Lung (tissue), 12 donors: Measurements from ENCODE around the gene POU2F2. TPM values are rescaled to one million over a fixed set of nuclear protein-coding genes. Genes with fewer than 3 reads are reported as not detected.
A peak's percentile ranks its signal among the peaks of the same experiment; 100 is the strongest.
"Not testable (repeated sequence)": the region's sequence is repeated elsewhere in the genome, so short reads cannot be mapped to it uniquely, and the experiment has no call there.

ENCODE experiments used
- ATAC-seq: fragments of 200-7000 bp; cut with Tn5 transposase; one replicate; pipeline ENCODE4 v1.9.1; 2020; ENCODE audit warnings: moderate number of reproducible peaks; ENCODE audit not compliant: insufficient read depth, low FRiP score
- DNase-seq, 3 donors: peaks; one replicate each; pipeline ENCODE4 v3.0.0-alpha.2; 2013 to 2017
- H3K27ac ChIP-seq, 2 donors: one replicate each; pipeline ENCODE4 v1.5.1; 2013; ENCODE audit warnings: mild to moderate bottlenecking in 2 of 2, moderate library complexity in 2 of 2, control low read depth in 1 of 2, inconsistent platforms in 1 of 2, low read depth in 1 of 2, low read length in 1 of 2
- H3K27me3 ChIP-seq, 3 donors: one replicate each; pipeline ENCODE4 v1.5.1; 2013; ENCODE audit warnings: low read length in 2 of 3; ENCODE audit not compliant: control insufficient read depth in 3 of 3, insufficient read depth in 3 of 3
- H3K36me3 ChIP-seq, 4 donors: one replicate each; pipeline ENCODE4 v1.5.1; 2013; ENCODE audit warnings: low read length in 4 of 4, mild to moderate bottlenecking in 1 of 4, moderate library complexity in 1 of 4; ENCODE audit not compliant: control insufficient read depth in 4 of 4, insufficient read depth in 4 of 4
- H3K4me1 ChIP-seq, 5 donors: one replicate each; pipeline ENCODE4 v1.5.1; 2013; ENCODE audit warnings: low read length in 5 of 5, mild to moderate bottlenecking in 2 of 5, moderate library complexity in 1 of 5; ENCODE audit not compliant: control insufficient read depth in 5 of 5, insufficient read depth in 5 of 5
- H3K4me3 ChIP-seq: one replicate; pipeline ENCODE4 v1.5.1; 2013; ENCODE audit warnings: mild to moderate bottlenecking, control low read depth, moderate library complexity
- H3K9ac ChIP-seq, 2 donors: one replicate each; pipeline ENCODE4 v1.5.1; 2013; ENCODE audit warnings: low read length in 2 of 2, control low read depth in 1 of 2; ENCODE audit not compliant: insufficient read depth in 1 of 2
- H3K9me3 ChIP-seq, 4 donors: one replicate each; pipeline ENCODE4 v1.5.1; 2013; ENCODE audit warnings: low read length in 3 of 4, mild to moderate bottlenecking in 1 of 4, moderate library complexity in 1 of 4; ENCODE audit not compliant: control insufficient read depth in 4 of 4, insufficient read depth in 3 of 4
- CTCF ChIP-seq: IDR thresholded peaks from 2 replicates; pipeline ENCODE4 v1.5.1; 2012; ENCODE audit warnings: mild to moderate bottlenecking; ENCODE audit errors: control extremely low read depth, extremely low read depth
- WGBS, 2 donors: extraction: QIAGEN DNeasy Blood & Tissue Kit; methylation state at CpG; one replicate each; pipeline ENCODE4 v1.1.7; 2013; 5-methylcytosine and 5-hydroxymethylcytosine counted together
- polyA plus RNA-seq, 2 donors: library from polyadenylated mRNA; stranded (reverse); fragments of 200-250 nt; gene quantifications; one replicate each; pipeline ENCODE4 v1.2.1, GENCODE V29; 2013
- total RNA-seq, 2 donors: library from RNA; depleted of rRNA in 1 of 2; stranded (reverse); fragments of >200 nt in 1 of 2; gene quantifications; one replicate each; pipeline ENCODE4 v1.2.1, GENCODE V29; 2014 to 2021
- donor health status: control.
- donor health status: control.
- donor health status: Bipolar disorder and iron deficiency.
- donor health status: healthy.
- donor health status: DM: yes; HTN: yes; CAD: no.

POU2F2 gene
- total and polyA plus RNA-seq, 4 donors = 1.9 to 11.9 (median 5.4) TPM

- Histone ChIP-seq H3K4me3 (no peak overlapping the region), H3K27me3 (peaks cover 0 to 13% (median 0%) of the 10 kb centered on the region in 3 donors), H3K27ac (no peak overlapping the region), H3K36me3 (no peaks in the 10 kb centered on the region), H3K9ac (no peak overlapping the region), H3K4me1 (no peaks in the 10 kb centered on the region), H3K9me3 (peaks cover 0 to 2% (median 0%) of the 10 kb centered on the region in 4 donors)
- no peak for DNase-seq
- WGBS, 2 donors = 84 to 94% methylated on average over 2 of the region's 2 CpGs
- no peak for ATAC-seq
- TF ChIP-seq CTCF = no peak
Measured at GRCh38 chr19:42102877-42103276, 29.4 kb downstream of the POU2F2 start.

- WGBS, 2 donors = 95 to 98% methylated on average over 10 of the region's 10 CpGs
- H3K27me3 ChIP-seq = not testable (repeated sequence)
Measured at GRCh38 chr19:42100241-42100640, 32.0 kb downstream of the POU2F2 start.

DNA sequence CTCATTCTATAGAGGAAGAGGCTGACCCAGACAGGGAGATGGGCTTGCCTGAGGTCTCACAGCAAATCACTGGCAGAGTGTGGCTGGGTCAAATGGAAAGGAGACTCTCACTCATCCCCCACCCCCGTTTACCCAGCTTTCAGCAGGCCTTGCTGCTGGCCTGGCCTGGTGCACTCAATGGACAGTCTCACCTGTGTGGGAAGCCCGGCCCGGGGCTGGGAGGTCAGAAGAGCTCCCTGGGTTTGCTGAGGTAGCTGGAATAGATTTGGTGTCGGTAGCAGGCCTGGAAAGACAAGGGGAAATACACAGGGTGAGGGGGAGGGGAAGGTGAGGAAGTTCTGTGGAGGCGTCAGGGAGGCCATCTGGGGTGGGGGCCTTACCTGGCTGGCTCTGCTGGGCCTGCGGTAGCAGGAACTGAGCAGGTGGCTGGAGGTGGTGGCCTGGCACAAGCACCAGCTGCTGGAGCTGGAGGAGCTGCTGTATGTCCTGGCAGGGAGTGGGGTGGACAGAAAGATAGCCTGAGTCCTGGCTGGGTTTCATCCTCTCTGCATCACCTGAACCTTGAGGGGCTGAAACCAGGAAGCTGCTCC, 32.8 kb downstream of the POU2F2 start:
- Histone ChIP-seq H3K27me3 (peaks cover 0 to 5% (median 4%) of the 10 kb centered on the region in 3 donors), H3K4me3 (no peak overlapping the region), H3K4me1 (no peaks in the 10 kb centered on the region), H3K9me3 (peaks cover 0 to 4% (median 0%) of the 10 kb centered on the region in 4 donors), H3K27ac (no peak overlapping the region), H3K36me3 (peaks cover 0 to 1% (median 0%) of the 10 kb centered on the region in 4 donors), H3K9ac (no peak overlapping the region)
- ATAC-seq (no peak), DNase-seq (no peak)
- no peak for TF ChIP-seq CTCF
- WGBS, 2 donors = 65 to 69% methylated on average over 6 of the region's 6 CpGs

More at GRCh38 chr19:42100241-42100640, 32.0 kb downstream of the POU2F2 start:
- not testable (repeated sequence) for H3K4me3 ChIP-seq, H3K27ac ChIP-seq, H3K36me3 ChIP-seq, H3K9me3 ChIP-seq, H3K9ac ChIP-seq, H3K4me1 ChIP-seq, DNase-seq, ATAC-seq

GRCh38 chr19:42098781-42099180, 33.5 kb downstream of the POU2F2 start:
- peaks cover 0 to 4% (median 0%) of the 10 kb centered on the region in 4 donors for H3K9me3 ChIP-seq
- H3K27me3 ChIP-seq = peaks cover 0 to 5% (median 4%) of the 10 kb centered on the region in 3 donors
- ATAC-seq (no peak), DNase-seq (peak in 2 of 3 donors; percentile 18 to 27)
- TF ChIP-seq CTCF = no peak
- no peak overlapping the region for H3K4me3 ChIP-seq
- H3K4me1 ChIP-seq = no peaks in the 10 kb centered on the region
- 88 to 91% methylated on average over 6 of the region's 6 CpGs for WGBS, 2 donors
- H3K36me3 ChIP-seq = peaks cover 0 to 1% (median 0%) of the 10 kb centered on the region in 4 donors
- H3K9ac ChIP-seq = no peak overlapping the region
- no peak overlapping the region for H3K27ac ChIP-seq
